GM12891 (cell line): Measurements from ENCODE around the gene ACSS2.

ENCODE experiments used
- PAX5 ChIP-seq: IDR thresholded peaks from 2 replicates; pipeline ENCODE4 v1.6.1; 2011; ENCODE audit warnings: low read length, moderate library complexity, mild to moderate bottlenecking; ENCODE audit not compliant: insufficient read depth, severe bottlenecking
- POLR2A ChIP-seq: IDR thresholded peaks from 2 replicates; pipeline ENCODE4 v1.6.1; 2011; ENCODE audit warnings: low read depth, low read length, control low read depth
- POLR2AphosphoS5 ChIP-seq: IDR thresholded peaks from 2 replicates; pipeline ENCODE4 v1.6.1; 2011; ENCODE audit warnings: low read depth, low read length, control low read depth

DNA sequence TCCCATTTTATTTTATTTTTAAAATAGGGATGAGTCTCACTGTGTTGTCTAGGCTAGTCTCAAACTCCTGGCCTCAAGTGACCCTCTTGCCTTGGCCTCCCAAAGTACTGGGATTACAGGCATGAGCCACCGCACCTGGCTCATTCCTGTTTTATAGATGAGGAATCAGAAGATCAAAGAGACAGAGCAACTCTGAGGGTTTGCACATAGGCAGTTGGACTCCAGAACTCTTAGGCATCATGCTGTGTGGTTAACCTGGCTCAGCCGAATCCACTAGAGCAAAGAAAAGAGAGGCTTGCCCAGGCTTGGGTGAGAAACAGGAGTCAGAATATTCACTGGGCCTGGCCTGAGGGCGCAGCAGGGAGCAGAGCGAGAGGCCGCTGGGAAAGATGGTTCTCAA lies 88.6 kb downstream of the ACSS2 start:
- no peak for TF ChIP-seq POLR2AphosphoS5
- TF ChIP-seq POLR2A: no peak
- TF ChIP-seq PAX5: no peak
